Uterus (tissue), 4 donors: Measurements from ENCODE around the gene LSM14A. TPM values are rescaled to one million over a fixed set of nuclear protein-coding genes. Genes with fewer than 3 reads are reported as not detected.

Experiments used
- DNase-seq, 2 donors: peaks; one replicate each; pipeline ENCODE4 v3.0.0-alpha.2; 2019 to 2020
- H3K27ac ChIP-seq, 2 donors: fragments of 200-600 bp; sonication (generic); 1 replicate in 1 of 2; 2 replicates in 1 of 2; pipeline ENCODE4 v1.5.1; 2016 to 2018
- H3K27me3 ChIP-seq, 2 donors: fragments of 200-600 bp; sonication (generic); one replicate each; pipeline ENCODE4 v1.5.1; 2018 to 2019; ENCODE audit warnings: control low read depth in 1 of 2
- H3K36me3 ChIP-seq, 2 donors: fragments of 200-600 bp; sonication (generic); one replicate each; pipeline ENCODE4 v1.5.1; 2019; ENCODE audit warnings: control low read depth in 1 of 2
- H3K4me1 ChIP-seq, 2 donors: fragments of 200-600 bp; sonication (generic); one replicate each; pipeline ENCODE4 v1.5.1; 2018 to 2019; ENCODE audit warnings: control low read depth in 1 of 2
- H3K4me3 ChIP-seq, 2 donors: fragments of 200-600 bp; sonication (generic); 1 replicate in 1 of 2; 2 replicates in 1 of 2; pipeline ENCODE4 v1.5.1; 2018 to 2019; ENCODE audit warnings: mild to moderate bottlenecking in 1 of 2
- H3K9me3 ChIP-seq, 2 donors: fragments of 200-600 bp; sonication (generic); one replicate each; pipeline ENCODE4 v1.5.1; 2019; ENCODE audit warnings: control low read depth in 1 of 2
- POLR2A ChIP-seq, 2 donors: fragments of 450-650 bp; IDR thresholded peaks; one replicate each; pipeline ENCODE4 v1.6.1; 2016; ENCODE audit warnings: antibody characterized with exemption in 2 of 2, mild to moderate bottlenecking in 1 of 2, moderate library complexity in 1 of 2
- intact Hi-C: fragments of 100-400 bp; cut with DNase I; formaldehyde crosslinking; loops from one replicate; pipeline ENCODE4 v1.15.1; 2023; ENCODE audit warnings: low total_unique reads
- total RNA-seq, 4 donors: library from RNA; depleted of rRNA in 3 of 4; stranded (reverse); fragments of >200 nt in 3 of 4; gene quantifications; one replicate each; pipeline versions ENCODE4 v1.1.0 to v1.2.4, GENCODE V29; 2014 to 2023
- TF ChIP-seq, protein P1 (sequence below), 4 experiments: fragments of 200-600 bp in 2 of 4; fragments of 450-650 bp in 2 of 4; sonication (generic) in 2 of 4; IDR thresholded peaks; one replicate each; pipeline ENCODE4 v1.5.1; 2016 to 2019; ENCODE audit warnings: antibody characterized with exemption in 4 of 4, mild to moderate bottlenecking in 2 of 4, moderate library complexity in 1 of 4
- donor health status: DM: yes; HTN: yes; CAD: no.

LSM14A gene
- total RNA-seq, 4 donors from 2014 or later = 57.1 to 161 (median 119) TPM

DNA sequence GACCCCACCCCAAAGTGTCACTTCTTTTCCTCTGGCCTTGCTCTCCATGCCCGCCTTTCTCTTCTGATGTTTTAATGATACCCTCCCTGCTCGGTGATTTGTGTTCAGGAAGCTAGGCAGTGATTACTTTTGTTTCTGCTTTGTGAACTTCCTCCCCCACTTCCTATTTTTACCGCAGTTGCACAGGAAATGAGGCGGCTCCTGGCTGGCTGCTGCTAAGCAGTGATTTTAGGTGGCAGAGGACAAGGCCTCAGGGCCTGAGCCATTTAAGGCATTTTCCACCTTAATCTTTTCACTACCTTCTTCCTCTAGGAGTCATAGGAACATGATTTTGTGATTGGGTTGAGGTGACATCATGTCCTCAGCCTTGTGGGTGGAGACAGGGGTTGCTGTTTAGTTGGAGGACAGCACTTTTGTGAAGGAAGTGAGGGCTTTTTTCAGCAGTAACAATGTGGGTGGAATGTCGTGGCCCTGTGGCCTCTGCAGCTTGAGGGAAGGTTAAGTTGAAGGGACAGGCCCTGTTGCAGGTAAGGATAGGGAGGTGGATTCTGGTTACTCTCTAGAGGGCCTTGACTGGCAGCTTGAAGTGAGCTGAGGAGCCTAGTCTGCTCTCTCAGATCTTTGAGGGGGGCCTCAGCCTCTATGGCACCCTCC, 97.8 kb downstream of the LSM14A start:
- H3K27ac ChIP-seq = peak overlapping the region; percentile 54 to 81
- TF ChIP-seq, protein P1, sequence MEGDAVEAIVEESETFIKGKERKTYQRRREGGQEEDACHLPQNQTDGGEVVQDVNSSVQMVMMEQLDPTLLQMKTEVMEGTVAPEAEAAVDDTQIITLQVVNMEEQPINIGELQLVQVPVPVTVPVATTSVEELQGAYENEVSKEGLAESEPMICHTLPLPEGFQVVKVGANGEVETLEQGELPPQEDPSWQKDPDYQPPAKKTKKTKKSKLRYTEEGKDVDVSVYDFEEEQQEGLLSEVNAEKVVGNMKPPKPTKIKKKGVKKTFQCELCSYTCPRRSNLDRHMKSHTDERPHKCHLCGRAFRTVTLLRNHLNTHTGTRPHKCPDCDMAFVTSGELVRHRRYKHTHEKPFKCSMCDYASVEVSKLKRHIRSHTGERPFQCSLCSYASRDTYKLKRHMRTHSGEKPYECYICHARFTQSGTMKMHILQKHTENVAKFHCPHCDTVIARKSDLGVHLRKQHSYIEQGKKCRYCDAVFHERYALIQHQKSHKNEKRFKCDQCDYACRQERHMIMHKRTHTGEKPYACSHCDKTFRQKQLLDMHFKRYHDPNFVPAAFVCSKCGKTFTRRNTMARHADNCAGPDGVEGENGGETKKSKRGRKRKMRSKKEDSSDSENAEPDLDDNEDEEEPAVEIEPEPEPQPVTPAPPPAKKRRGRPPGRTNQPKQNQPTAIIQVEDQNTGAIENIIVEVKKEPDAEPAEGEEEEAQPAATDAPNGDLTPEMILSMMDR (IDR thresholded peaks at IDR 0.05) = no peak
- peak; percentile 41 to 73 for TF ChIP-seq POLR2A (IDR thresholded peaks at IDR 0.05)
- no peaks in the 10 kb centered on the region for H3K9me3 ChIP-seq
- no peaks in the 10 kb centered on the region for H3K36me3 ChIP-seq
- intact Hi-C loops = no loop called here
- no peak overlapping the region for H3K4me3 ChIP-seq
- H3K27me3 ChIP-seq = no peaks in the 10 kb centered on the region
- peak; percentile 24 to 65 for DNase-seq
- H3K4me1 ChIP-seq = no peaks in the 10 kb centered on the region

DNA sequence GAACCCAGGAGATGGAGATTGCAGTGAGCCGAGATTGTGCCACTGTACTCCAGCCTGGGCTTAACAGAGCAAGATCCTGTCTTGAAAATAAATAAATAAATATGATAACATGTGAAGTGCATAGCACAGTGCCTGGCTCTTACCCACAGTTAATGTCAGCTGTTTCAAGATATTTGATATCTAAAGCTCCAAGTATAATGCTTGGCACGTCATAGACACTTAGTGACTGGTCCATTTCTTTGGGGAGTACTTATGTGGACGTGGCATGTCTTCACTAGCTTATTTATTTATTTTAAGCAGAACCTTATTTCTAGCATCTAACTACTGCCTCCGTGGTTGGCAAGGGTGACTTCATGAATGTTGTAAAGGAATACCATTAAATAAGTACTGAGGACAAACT, 100.8 kb downstream of the LSM14A start:
- Histone ChIP-seq H3K9me3 (no peaks in the 10 kb centered on the region), H3K27me3 (no peaks in the 10 kb centered on the region), H3K4me3 (no peak overlapping the region), H3K36me3 (no peaks in the 10 kb centered on the region), H3K27ac (peak overlapping the region in 1 of 2 donors; percentile 65), H3K4me1 (no peaks in the 10 kb centered on the region)
- no peak for TF ChIP-seq POLR2A (IDR thresholded peaks at IDR 0.05)
- TF ChIP-seq, protein P1 (IDR thresholded peaks at IDR 0.05) = no peak
- no peak for DNase-seq
- intact Hi-C loops = no loop called here

- Histone ChIP-seq H3K27me3 (no peaks in the 10 kb centered on the region), H3K36me3 (no peaks in the 10 kb centered on the region), H3K4me1 (no peaks in the 10 kb centered on the region), H3K9me3 (no peaks in the 10 kb centered on the region), H3K27ac (peak overlapping the region; percentile 52 to 65), H3K4me3 (no peak overlapping the region)
- intact Hi-C loops = no loop called here
- no peak for DNase-seq
- TF ChIP-seq, protein P1 (IDR thresholded peaks at IDR 0.05) = no peak
- TF ChIP-seq POLR2A (IDR thresholded peaks at IDR 0.05) = no peak
These were observed 102.1 kb downstream of the LSM14A start for GRCh38 chr19:34274284-34274826.

DNA sequence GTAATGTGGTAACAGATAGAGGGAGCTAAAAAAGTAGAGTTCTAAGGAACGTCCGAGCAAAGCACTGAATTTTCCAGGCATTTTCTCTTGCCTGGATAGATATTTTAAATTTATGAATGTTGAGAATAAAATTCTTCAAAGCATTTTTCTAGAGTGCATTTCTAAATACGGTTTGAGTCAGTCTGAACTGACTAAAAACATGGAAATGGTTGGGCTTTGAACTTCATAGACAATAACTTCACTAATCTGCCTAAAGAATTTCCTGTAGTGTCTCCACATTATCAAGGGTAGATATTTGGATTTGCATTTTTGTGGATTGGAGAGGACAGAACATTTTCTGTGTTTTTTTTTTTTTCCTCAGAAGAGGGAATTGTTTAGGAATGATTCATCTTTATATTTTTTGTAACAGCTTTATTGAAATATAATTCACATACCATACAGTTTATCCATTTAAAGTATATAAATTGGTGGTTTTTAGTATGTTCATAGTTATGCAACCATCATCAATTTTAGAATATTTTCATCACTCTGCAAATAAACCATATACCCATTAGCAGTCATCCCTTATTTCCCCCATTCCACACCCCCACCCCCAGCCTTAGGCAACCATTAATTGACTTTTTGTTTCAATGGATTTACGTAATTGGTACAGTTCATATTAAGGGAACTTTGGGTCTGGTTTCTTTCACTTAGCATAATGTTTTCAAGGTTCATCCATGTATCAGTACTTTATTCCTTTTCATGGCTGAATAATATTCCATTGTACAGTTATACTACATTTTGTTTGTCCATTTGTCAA, 102.7 kb downstream of the LSM14A start:
- Histone ChIP-seq H3K27ac (peak overlapping the region; percentile 52 to 65), H3K9me3 (no peaks in the 10 kb centered on the region), H3K36me3 (no peaks in the 10 kb centered on the region), H3K4me3 (no peak overlapping the region), H3K27me3 (no peaks in the 10 kb centered on the region), H3K4me1 (no peaks in the 10 kb centered on the region)
- intact Hi-C loops = no loop called here
- no peak for TF ChIP-seq POLR2A (IDR thresholded peaks at IDR 0.05)
- TF ChIP-seq, protein P1 (IDR thresholded peaks at IDR 0.05) = no peak
- no peak for DNase-seq

DNA sequence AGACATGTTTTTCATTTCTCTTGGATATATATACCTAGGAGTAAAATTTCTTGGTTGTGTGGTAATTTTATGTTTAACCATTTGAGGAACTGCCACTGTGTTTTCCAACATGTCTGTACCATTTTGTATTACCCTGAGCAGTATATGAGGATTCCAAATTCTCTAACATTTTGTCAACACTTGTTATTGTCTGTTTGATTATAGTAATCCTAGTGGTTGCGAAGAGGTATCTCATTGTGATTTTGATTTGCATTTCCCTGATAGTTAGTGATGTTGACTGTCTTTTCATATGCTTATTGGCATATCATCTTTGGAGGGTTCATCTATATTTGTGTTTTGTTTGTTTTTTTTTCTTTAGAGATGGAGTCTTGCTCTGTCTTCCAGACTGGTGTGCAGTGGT, 103.4 kb downstream of the LSM14A start:
- no peak for DNase-seq
- H3K36me3 ChIP-seq = no peaks in the 10 kb centered on the region
- intact Hi-C loops = no loop called here
- no peaks in the 10 kb centered on the region for H3K27me3 ChIP-seq
- H3K27ac ChIP-seq = peak overlapping the region in 1 of 2 donors; percentile 65
- no peaks in the 10 kb centered on the region for H3K4me1 ChIP-seq
- no peak overlapping the region for H3K4me3 ChIP-seq
- no peaks in the 10 kb centered on the region for H3K9me3 ChIP-seq
- TF ChIP-seq, protein P1 (IDR thresholded peaks at IDR 0.05) = no peak
- no peak for TF ChIP-seq POLR2A (IDR thresholded peaks at IDR 0.05)
